ENCODE results near the gene SUCLG2. TPM values are rescaled to one million over a fixed set of nuclear protein-coding genes. Genes with fewer than 3 reads are reported as not detected.
"Not testable (repeated sequence)": the region's sequence is repeated elsewhere in the genome, so short reads cannot be mapped to it uniquely, and the experiment has no call there.

The SUCLG2 gene
- total RNA-seq, 1 donor from 2014 or later = 29.5 TPM

DNA sequence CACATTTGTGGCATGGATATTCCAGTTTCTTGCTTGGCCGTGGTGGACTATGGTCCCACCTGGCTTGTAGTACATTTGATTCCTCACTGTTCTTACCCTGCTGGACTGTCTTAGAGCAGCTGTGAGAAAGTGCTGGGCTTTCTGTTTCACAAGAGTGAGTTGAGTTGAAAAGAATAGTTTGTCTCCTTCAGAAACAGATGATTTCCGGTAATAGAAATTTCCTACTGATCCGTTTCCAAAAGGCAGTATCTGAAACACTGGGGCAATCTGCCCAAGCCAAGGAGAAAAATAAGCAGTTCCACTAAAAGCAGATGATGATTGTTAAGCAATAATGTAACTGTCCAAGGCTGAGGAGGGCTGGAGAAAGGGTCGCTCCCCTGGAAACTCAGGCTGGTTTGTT, 96.0 kb downstream of the SUCLG2 start:
- TF ChIP-seq POLR2A (IDR thresholded peaks at IDR 0.05) = no peak
- TF ChIP-seq POLR2AphosphoS5 (IDR thresholded peaks at IDR 0.05; ENCODE audit: insufficient read depth in 1 of 2, low read depth in 1 of 2) = no peak
- no peak for TF ChIP-seq CTCF (IDR thresholded peaks at IDR 0.05)
- Histone ChIP-seq H3K9me3 (no peaks in the 10 kb centered on the region), H3K27me3 (no peaks in the 10 kb centered on the region), H3K27ac (no peak overlapping the region), H3K4me3 (no peak overlapping the region), H3K36me3 (no peaks in the 10 kb centered on the region), H3K4me1 (peaks cover 12% of the 10 kb centered on the region)
- DNase-seq (ENCODE audit: extremely low spot score in 2 of 2) = no peak
- intact Hi-C loops (cut with DNase I) = no loop called here

- Histone ChIP-seq H3K9me3 (no peaks in the 10 kb centered on the region), H3K27ac (no peak overlapping the region), H3K4me3 (no peak overlapping the region), H3K36me3 (no peaks in the 10 kb centered on the region), H3K27me3 (no peaks in the 10 kb centered on the region), H3K4me1 (peaks cover 12% of the 10 kb centered on the region)
- intact Hi-C loops (cut with DNase I) = no loop called here
- TF ChIP-seq CTCF (IDR thresholded peaks at IDR 0.05) (no peak), POLR2AphosphoS5 (IDR thresholded peaks at IDR 0.05; ENCODE audit: insufficient read depth in 1 of 2, low read depth in 1 of 2) (no peak), POLR2A (IDR thresholded peaks at IDR 0.05) (no peak)
- DNase-seq (ENCODE audit: extremely low spot score in 2 of 2) = no peak
Measured at GRCh38 chr3:67557848-67558355, 96.5 kb downstream of the SUCLG2 start.

DNA sequence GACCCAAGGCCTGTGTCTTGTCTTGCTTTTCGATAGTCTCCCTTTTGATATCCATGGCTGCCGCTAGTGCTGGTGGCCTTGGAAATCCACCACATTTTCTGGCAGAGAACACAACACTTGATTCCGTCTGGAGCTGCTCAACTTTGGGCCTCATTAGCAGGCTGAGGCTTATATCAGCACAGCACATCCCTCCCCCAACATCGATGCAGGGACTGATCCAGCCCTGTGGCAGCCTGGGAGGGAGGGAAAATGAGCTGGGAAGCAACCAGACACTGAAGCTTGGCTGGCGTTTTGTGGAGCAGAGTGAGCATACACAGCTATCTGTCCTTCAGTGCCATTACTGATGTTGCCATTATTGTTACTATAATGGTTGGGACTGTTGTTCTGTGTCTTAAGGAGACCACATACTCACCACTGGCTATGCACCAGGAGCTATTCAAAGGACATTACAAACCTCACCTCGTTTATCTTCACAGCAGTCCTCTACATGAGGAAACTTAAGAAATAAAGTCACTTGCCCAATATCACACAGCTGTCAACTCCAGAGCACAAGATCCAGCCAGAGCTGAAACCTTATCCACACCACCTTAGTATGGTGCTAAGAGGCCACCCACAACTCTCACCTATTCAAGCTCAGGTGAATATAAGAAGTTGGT, 102.9 kb downstream of the SUCLG2 start:
- no peak for DNase-seq (ENCODE audit: extremely low spot score in 2 of 2)
- no peaks in the 10 kb centered on the region for H3K9me3 ChIP-seq
- no peaks in the 10 kb centered on the region for H3K27me3 ChIP-seq
- no peaks in the 10 kb centered on the region for H3K36me3 ChIP-seq
- intact Hi-C loops (cut with DNase I) = no loop called here
- no peak overlapping the region for H3K4me3 ChIP-seq
- no peak overlapping the region for H3K27ac ChIP-seq
- TF ChIP-seq POLR2AphosphoS5 (IDR thresholded peaks at IDR 0.05; ENCODE audit: insufficient read depth in 1 of 2, low read depth in 1 of 2) (no peak), POLR2A (IDR thresholded peaks at IDR 0.05) (no peak), CTCF (IDR thresholded peaks at IDR 0.05) (no peak)
- H3K4me1 ChIP-seq = no peaks in the 10 kb centered on the region

DNA sequence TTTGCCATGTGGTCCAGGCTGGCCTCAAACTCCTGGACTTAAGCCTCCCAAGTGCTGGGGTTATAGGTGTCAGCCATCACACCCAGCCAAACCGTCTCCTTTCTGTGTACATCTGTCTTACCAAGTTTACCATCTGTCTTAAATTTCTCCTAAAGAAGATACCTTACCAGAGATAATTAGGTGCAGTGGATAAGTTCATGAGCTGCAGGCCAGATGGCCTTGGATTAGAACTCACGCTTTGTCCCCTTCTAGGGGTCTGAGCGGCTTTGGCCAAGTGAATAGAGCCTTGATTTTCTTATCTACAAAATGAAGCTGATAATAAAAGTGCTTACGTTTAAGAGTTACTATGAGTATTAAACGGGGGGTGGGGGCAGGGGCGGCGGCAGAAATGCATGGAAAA, 103.9 kb downstream of the SUCLG2 start:
- no peak overlapping the region for H3K27ac ChIP-seq
- no peaks in the 10 kb centered on the region for H3K4me1 ChIP-seq
- H3K4me3 ChIP-seq = no peak overlapping the region
- no peaks in the 10 kb centered on the region for H3K9me3 ChIP-seq
- no peaks in the 10 kb centered on the region for H3K36me3 ChIP-seq
- DNase-seq (ENCODE audit: extremely low spot score in 2 of 2) = no peak
- H3K27me3 ChIP-seq = no peaks in the 10 kb centered on the region
- no peak for TF ChIP-seq POLR2A (IDR thresholded peaks at IDR 0.05)
- no peak for TF ChIP-seq POLR2AphosphoS5 (IDR thresholded peaks at IDR 0.05; ENCODE audit: insufficient read depth in 1 of 2, low read depth in 1 of 2)
- TF ChIP-seq CTCF (IDR thresholded peaks at IDR 0.05) = no peak
- intact Hi-C loops (cut with DNase I) = no loop called here

GRCh38 chr3:67542502-67543250, 111.7 kb downstream of the SUCLG2 start:
- H3K27me3 ChIP-seq; intact Hi-C loops (cut with DNase I); H3K4me3 ChIP-seq; H3K36me3 ChIP-seq; H3K4me1 ChIP-seq; H3K27ac ChIP-seq; DNase-seq (ENCODE audit: extremely low spot score in 2 of 2); H3K9me3 ChIP-seq: not testable (repeated sequence)
